GM19395 (cell line): ENCODE data around the gene SH2D1B.
"Not testable (repeated sequence)": the region's sequence is repeated elsewhere in the genome, so short reads cannot be mapped to it uniquely, and the experiment has no call there.

ENCODE experiments used
- ATAC-seq: cut with Tn5 transposase; IDR thresholded peaks from one replicate; pipeline ENCODE4 v1.9.1; 2021; ENCODE audit warnings: mild to moderate bottlenecking, moderate library complexity; ENCODE audit not compliant: unreplicated experiment

The SH2D1B gene, protein sequence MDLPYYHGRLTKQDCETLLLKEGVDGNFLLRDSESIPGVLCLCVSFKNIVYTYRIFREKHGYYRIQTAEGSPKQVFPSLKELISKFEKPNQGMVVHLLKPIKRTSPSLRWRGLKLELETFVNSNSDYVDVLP

DNA sequence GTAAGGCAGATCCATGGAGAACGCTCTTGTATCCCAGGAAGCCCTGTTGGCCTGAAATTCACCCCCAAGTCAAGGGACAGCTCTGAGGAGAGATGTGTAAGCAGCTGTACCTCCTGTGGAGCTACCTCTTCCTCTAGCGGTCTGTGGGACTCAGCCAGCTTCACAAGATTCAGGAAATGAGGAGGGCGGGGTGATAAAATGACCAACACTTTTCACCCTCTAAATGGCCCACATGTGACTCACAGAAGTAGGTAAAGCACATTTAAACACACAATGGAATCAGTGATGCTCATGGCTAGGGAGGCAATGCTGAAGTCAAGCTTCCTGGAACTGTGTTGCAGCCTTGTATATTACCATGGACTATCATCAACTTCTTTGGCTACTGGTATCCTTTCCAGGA lies at the start of gene SH2D1B:
TSS of gene SH2D1B (minus strand) at position 135 of the 400 bp plus-strand sequence. CDS start at position 15, 120 bp downstream.
- ATAC-seq = no peak

DNA sequence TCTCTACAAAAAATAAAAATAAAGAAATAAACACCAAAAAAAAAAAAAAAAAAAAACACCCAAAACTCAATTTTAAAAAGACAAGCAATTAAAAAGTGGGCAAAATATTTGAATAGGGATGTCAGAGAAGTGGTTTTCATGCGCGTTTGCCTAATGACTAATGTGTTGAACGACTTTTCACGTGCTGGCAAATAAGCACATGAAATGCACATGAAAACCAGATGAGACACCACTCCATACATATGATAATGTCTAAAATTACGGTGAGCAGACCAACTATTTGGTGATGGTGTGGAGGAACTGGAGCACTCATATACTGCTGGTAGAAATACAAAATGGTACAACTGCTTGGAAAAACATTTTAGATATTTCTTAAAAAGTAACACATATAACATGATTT lies 46.3 kb upstream of the SH2D1B start:
- no peak for ATAC-seq

DNA sequence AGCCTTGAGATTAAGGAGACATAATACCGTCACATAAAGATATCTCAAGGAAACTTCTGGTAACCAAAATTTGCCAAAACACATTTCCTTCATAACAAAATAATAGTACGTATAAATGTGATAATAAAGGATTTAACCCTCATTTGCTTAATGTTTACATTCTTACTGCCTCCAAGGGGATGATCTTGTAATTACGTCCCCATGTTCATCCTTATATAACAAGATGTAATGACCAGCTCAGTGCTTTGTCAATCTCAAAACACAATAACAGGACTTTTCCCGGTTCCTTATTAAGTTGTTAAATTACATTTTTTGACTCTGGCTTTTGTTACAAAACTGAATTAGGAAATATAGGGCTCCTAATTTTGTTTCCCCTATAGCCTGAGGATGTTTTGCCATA lies 44.4 kb upstream of the SH2D1B start:
- no peak for ATAC-seq

DNA sequence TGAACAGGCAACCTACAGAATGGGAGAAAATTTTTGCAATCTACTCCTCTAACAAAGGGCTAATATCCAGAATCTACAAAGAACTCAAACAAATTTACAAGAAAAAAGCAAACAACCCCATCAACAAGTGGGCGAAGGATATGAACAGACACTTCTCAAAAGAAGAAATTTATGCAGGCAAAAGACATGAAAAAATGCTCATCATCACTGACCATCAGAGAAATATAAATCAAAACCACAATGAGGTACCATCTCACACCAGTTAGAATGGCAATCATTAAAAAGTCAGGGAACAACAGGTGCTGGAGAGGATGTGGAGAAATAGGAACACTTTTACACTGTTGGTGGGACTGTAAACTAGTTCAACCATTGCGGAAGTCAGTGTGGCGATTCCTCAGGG lies 42.4 kb upstream of the SH2D1B start:
- ATAC-seq = not testable (repeated sequence)

DNA sequence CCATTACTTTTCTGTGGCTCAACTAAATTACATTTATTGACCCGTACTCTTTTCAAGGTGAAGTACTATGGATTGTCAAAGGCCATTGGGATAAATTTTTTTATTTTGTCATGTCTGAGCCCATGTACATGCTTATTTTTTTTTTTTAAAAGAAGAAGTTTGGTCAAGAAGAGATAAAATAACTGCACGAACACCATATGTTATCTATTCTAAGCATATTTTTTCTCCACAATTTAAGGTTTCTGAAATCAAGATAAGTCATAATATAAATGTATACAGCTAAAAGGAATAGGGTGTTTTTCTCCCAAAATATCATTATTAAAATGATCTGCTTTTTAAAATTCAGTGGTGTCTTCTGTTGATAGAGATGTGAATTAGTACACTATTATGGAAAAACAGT lies 35.0 kb upstream of the SH2D1B start:
- no peak for ATAC-seq

DNA sequence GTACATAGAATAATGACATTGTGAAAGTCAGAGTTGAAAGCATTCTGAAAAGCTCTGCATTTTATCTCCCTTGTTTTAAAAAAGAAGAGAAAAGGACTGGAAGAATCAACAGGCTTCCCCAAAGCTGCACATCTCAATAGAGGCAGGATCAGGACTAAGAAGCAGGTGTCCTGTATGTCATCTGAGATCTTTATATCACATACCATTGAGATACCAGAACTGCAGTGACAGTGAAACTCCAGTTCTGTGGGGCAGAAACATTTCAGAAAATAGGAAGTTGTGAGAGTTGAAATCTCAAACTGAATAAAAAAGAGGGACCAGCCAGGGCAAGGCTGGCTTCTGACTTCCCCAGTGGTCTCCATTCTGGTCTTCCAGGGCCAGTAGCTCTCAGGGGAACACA lies 33.0 kb upstream of the SH2D1B start:
- no peak for ATAC-seq

DNA sequence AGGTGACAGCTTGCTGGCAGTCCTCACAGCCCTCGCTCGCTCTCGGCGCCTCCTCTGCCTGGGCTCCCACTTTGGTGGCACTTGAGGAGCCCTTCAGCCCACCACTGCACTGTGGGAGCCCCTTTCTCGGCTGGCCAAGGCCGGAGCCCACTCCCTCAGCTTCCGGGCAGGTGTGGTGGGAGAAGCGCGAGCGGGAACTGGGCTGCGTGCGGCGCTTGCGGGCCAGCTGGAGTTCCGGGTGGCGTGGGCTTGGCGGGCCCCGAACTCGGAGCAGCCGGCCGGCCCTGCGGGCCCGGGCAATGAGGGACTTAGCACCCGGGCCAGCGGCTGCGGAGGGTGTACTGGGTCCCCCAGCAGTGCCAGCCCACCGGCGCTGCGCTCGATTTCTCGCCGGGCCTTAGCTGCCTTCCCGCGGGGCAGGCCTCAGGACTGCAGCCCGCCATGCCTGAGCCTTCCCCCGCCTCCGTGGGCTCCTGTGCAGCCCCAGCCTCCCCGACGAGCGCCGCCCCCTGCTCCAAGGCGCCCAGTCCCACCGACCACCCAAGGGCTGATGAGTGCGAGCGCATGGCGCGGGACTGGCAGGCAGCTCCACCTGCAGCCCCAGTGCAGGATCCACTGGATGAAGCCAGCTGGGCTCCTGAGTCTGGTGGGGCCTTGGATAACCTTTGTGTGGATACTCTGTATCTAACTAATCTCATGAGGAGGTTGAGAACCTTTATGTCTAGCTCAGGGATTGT lies 21.2 kb upstream of the SH2D1B start:
- ATAC-seq = not testable (repeated sequence)

DNA sequence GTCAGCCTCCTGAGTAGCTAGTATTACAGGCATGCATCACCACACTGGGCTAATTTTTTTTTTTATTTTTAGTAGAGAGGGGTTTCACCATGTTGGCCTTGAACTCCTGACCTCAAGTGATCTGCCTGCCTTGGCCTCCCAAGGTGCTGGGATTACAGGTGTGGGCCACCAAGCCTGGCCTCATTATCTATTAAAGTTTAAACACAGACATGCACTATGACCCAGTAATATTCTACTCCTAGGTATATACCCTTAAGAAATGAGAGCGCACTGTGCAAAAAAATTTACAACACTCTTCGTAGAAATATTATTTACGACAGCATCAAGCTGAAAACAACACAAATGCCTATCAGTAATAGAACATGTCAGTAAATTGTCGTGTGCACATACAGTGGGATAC lies 18.6 kb upstream of the SH2D1B start:
- no peak for ATAC-seq

DNA sequence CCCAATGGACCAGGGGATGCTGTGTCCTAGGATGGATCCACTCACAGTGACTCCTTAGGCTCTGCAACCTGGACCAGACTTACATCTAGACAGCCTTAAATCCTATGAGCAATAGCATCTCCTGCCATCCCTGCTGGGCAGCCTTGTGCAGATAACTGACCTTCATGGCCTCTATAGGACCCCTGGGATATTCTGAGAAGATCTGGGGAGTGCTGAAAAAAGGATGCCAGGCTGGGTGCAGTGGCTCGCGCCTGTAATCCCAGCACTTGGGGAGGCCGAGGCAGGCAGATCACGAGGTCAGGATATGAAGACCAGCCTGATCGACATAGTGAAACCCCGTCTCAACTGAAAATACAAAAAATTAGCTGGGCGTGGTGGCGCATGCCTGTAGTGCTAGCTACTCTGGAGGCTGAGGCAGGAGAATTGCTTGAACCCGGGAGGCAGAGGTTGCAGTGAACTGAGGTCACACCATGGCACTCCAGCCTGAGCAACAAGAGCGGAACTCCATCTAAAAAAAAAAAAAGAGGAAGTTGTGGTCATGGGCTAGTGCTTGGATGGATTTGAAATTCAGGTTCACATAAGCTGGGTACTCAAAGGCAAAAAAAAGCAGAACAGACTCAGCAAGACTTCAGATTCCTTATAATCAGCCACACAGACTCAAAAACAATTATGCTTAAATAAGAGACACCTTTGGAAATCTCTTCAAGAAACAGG lies 10.9 kb upstream of the SH2D1B start:
- no peak for ATAC-seq

DNA sequence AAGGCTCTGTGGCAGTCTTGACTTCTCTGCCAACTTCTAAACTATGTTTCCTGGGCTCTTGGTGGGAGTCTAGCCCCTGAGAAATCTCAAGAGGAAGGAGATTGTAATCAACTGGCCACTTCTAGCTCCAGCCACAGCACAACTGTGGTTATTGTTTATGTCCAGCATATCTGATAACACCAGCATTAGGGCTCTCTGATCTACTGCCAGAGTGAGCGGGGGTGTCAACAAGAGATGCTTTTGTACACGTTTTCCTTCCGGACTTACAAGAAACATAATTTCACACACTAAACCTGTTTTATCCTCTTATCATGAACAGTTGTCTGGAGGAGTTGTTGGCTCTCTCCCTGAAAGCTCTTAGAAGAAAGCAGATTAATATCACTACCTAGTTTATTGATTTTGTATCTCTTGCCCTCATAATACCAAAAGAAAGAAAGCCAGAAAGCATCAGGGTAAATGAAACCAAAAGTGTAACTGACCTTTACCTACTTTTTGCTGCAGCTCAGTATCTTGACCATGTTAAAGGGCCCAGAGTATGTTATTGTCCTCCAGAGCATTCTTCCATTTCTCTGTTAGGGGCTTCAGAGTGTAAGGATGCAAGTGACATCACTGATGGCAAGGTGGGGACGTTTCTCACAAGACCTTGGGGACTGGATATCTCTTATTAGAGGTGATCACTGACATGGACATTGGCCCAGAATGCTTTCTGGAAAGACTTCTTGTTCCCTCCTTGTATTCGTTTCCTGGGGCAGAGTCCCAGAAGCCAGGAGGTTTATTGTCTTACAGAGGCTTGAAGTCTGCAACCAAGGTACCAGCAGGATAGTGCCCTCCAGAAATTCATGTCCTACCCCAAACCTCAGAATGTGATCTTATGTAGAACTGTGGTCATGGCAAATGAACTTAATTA lies 9.6 kb upstream of the SH2D1B start:
- ATAC-seq = no peak

DNA sequence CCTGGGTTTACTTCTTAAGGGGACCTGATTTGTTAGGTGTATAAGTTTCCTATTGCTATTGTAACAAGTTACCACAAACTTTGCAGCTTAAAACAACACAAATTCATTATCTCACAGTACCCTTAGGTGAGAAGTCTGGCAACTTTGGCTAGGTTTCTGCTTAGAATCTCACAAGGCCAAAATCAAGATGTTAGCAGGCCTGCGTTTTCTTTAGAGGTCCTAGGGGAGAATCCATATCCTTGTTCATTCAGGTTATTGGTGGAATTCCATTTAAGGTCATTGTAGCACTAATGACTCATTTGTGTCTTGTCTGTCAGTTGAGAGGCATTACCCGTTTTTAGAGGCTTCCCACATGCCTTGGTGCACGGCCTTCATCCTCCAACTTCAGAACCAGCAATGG lies 8.2 kb upstream of the SH2D1B start:
- no peak for ATAC-seq

DNA sequence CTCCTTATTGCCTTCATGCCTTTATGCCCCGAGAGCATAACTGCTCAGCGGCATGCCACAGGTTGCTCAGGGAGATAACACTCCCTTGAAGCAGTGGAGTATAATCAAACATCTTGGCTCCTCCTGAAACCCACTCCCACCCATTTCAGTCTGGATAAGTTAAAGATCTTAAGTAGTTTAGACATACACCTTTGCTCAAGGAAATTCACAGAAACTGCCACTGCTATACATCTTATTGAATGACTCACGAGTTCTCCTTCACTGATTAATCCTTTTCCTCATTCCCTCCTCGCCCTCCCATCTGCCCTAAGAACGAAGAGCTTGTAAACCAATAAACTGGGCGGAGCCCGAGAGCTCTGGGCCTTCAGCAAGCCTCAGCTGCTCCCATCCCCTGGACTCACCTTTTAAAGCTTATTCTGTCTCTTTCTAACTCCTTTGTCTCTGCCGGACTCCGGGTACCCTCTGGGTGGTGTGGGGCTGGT lies 7.6 kb upstream of the SH2D1B start:
- not testable (repeated sequence) for ATAC-seq

DNA sequence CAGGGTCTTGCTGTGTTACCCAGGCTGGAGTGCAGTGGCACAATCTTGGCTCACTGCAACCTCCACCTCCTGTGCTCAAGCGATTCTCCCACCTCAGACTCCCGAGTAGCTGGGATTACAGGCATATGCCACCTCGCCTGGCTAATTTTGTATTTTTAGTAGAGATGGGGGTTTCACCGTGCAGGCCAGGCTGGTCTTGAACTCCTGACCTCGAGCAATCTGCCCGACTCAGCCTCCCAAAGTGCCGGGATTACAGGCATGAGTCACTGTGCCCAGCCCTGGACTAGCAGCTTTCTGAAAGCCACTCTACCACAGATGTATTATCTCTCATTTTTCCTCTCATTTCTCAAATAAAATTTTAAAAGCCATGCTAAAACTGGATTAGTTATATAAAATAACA lies 6.6 kb upstream of the SH2D1B start:
- ATAC-seq = not testable (repeated sequence)

DNA sequence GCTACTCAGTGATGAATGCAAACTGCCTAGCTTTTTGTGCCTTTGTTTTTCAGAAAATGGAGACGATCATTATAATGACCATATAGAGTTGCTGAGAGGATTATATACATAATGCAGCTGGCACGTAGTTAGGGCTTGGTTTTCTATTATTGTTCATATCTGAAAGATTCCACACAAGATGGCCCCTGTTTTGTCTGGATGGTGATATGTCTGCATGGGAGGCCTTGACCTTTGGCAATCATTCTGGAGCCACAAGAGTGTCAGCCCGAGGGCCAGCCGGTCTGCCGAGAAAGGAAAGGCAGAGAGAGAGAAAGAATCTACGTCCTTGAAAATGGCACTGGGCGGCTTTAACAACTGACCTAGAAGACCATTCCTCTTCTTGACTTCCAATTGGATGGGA lies 5.7 kb upstream of the SH2D1B start:
- no peak for ATAC-seq

DNA sequence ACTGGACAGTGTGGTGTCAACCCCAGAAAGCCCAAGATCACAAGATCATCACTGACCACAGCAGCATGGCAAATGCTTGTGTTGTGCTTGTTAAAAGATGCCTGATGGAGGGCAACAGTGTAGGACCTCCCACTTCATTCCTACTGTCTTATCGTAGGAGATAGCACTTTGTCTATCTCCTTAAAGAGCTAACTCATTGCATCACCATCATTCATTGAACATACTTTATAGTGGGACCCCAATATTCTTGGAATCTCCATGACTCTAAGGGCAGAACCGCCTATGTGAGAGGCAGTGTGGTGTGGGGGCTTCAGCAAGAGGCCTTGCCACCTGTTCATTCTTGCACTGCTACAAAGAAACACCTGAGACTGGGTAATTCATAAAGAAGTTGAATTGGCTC lies 5.0 kb upstream of the SH2D1B start:
- no peak for ATAC-seq

DNA sequence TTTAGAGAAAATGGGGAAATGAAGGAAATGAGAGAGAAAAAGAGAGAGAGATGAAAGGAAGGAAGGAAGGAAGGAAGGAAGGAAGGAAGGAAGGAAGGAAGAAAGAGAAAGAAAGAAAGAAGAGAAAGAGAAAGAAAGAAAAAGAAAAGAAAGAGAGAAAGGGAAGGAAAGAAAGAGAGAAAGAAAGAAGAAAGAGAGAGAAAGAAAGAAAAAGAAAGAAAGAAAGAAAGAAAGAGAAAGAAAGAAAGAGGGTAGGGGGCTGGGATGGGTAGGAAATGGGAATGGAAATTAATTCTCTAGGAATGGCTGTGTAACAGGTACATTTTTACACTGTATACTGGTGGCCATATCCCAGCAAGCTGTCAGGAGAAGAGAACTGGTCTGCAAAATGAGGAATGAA lies 4.3 kb upstream of the SH2D1B start:
- ATAC-seq = no peak

DNA sequence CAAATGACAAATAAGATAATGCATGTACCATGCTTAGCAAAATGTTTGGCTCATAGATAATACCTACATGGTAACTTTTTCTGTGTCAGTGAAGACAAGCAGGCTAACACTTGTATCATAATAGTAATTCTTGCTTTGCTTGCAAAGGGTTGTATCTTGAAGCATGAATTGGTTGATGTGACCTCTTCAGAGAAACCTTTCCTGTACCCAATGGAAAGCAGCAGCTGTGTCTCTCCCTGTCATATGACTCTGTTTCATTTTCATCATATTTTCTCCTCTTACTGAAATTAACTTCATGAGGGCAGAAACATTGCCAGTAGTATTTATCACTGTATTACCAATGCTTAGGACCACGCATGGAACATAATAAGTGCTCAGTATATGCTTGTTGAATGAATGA lies 4.4 kb downstream of the SH2D1B start:
- no peak for ATAC-seq

DNA sequence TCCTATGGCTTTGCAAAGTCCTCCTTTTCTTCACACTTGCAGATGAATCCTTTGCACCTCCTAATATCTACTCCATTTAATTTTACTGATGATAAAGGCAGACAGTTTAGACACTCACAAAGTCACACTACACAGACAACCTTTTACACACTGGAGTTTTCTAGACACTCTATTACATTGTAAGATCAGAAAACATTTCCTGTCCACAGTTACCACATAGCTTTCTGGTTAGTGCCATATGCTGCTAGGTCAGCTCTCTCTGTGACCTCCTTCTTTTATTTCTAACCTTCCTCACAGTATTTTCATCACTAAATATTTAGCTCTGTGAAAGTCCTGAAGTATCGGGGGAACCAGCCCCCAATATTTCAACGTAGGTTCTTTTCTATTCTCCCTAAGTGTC lies 5.1 kb downstream of the SH2D1B start:
- no peak for ATAC-seq

DNA sequence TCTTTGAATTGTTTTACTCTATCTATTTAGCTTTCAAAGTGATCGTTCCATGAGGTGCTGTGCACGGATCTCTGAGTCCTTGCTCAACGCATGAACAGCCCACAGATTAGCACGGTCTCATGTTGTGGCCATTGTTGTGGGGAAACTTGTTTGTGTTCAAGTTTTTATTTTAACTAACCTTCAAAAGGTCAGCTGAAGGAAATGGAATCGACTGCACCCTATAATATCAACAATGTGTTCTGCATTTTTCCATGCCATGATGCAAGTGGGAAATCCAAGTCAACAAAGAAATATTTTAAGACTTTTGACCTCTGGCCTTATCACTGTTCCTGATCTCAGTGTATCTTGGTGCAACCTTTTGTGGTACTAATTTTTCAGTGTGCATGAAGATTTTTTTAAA lies 6.1 kb downstream of the SH2D1B start:
- no peak for ATAC-seq

DNA sequence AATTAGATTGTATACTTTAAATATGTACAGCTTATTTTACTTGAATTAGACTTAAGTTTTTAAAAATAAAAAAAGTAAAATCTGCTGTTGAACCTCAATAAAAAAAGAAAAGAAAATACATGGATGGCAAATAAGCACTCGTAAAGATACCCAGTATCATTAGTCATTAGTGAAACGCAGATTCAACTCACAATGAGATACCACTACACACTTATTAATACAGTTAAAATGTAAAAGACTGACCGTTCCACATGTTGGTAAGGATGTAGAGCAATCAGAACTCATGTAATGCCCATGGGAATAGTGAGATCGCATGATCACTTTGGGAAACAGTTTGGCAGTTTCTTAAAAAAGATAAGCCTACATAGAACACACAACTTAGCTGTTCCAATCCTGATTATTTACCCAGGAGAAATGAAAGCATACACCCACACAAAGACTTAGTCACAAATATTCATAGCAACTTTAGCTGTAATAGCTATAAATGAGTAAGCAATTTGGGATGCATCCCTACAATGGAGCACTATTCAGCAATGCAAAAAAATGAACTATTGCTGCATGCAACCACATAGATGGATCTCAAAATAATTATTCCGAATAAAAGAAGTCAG lies 7.3 kb downstream of the SH2D1B start:
- no peak for ATAC-seq
